SK-N-SH (cell line): Measurements from ENCODE around the gene TPO. TPM values are rescaled to one million over a fixed set of nuclear protein-coding genes. Genes with fewer than 3 reads are reported as not detected.
A peak's percentile ranks its signal among the peaks of the same experiment; 100 is the strongest.

Experiments used
- CTCF ChIA-PET: fragments of 300-600, 350-600 bp; formaldehyde crosslinking; extraction: SDS; loops from one replicate; lab custom pipeline; 2021; lab: Yijun Ruan, JAX
- POLR2A ChIA-PET: fragments of 350-600 bp; sonication (Branson Sonifier 250); formaldehyde crosslinking; extraction: SDS; loops from one replicate; lab custom pipeline; 2020; ENCODE audit warnings: antibody characterized with exemption, inconsistent platforms; lab: Yijun Ruan, JAX
- DNase-seq: peaks from one replicate; pipeline ENCODE4 v3.0.0; 2012
- H2AFZ ChIP-seq: fragments of 200-600 bp; sonication (generic); 2 replicates; pipeline ENCODE4 v1.8.1; 2016; ENCODE audit warnings: antibody characterized with exemption, mild to moderate bottlenecking, low read depth
- H3F3A ChIP-seq: fragments of 200-600 bp; sonication (generic); replicated peaks from 2 replicates; pipeline ENCODE3; 2016; ENCODE audit warnings: antibody characterized with exemption, mild to moderate bottlenecking; ENCODE audit not compliant: insufficient read depth
- H3K27ac ChIP-seq, 2 experiments: fragments of 200-500 bp in 1 of 2; fragments of 200-600 bp in 1 of 2; sonication (Bioruptor generic) in 1 of 2; sonication (generic), shearing (Covaris generic) in 1 of 2; 2 replicates each; pipeline versions ENCODE4 v1.5.1 to v1.6.1; 2014 to 2016; ENCODE audit warnings: low read depth in 2 of 2, inconsistent platforms in 1 of 2, low read length in 1 of 2, mild to moderate bottlenecking in 1 of 2, mixed read lengths in 1 of 2
- H3K27me3 ChIP-seq: fragments of 200-600 bp; sonication (generic), shearing (Covaris generic); 2 replicates; pipeline ENCODE4 v1.6.1; 2016; ENCODE audit warnings: mixed run types; ENCODE audit not compliant: insufficient read depth
- H3K36me3 ChIP-seq, 2 experiments: fragments of 200-500 bp in 1 of 2; fragments of 200-600 bp in 1 of 2; sonication (Bioruptor generic) in 1 of 2; sonication (generic) in 1 of 2; replicated peaks in 1 of 2; 2 replicates each; pipeline versions ENCODE3 to v1.5.1; 2014 to 2016; ENCODE audit warnings: low read length in 1 of 2, mild to moderate bottlenecking in 1 of 2; ENCODE audit not compliant: insufficient read depth in 2 of 2, control insufficient read depth in 1 of 2
- H3K4me1 ChIP-seq, 2 experiments: fragments of 200-500 bp in 1 of 2; fragments of 200-600 bp in 1 of 2; sonication (Bioruptor generic) in 1 of 2; sonication (generic), shearing (Covaris generic) in 1 of 2; 2 replicates each; pipeline versions ENCODE4 v1.5.1 to v1.6.1; 2014 to 2016; ENCODE audit warnings: low read depth in 1 of 2, low read length in 1 of 2, mixed run types in 1 of 2; ENCODE audit not compliant: insufficient read depth in 2 of 2, control insufficient read depth in 1 of 2
- H3K4me2 ChIP-seq: fragments of 200-600 bp; sonication (generic), shearing (Covaris generic); 2 replicates; pipeline ENCODE4 v1.6.1; 2017; ENCODE audit warnings: mixed run types
- H3K4me3 ChIP-seq, 2 experiments: fragments of 200-500 bp in 1 of 2; fragments of 200-600 bp in 1 of 2; sonication (Bioruptor generic) in 1 of 2; sonication (generic), shearing (Covaris generic) in 1 of 2; 2 replicates each; pipeline versions ENCODE4 v1.5.1 to v1.8.1; 2014 to 2016; ENCODE audit warnings: low read depth in 2 of 2, inconsistent platforms in 1 of 2, low read length in 1 of 2, mild to moderate bottlenecking in 1 of 2, mixed read lengths in 1 of 2, moderate library complexity in 1 of 2
- H3K79me2 ChIP-seq: fragments of 200-600 bp; sonication (generic); 2 replicates; pipeline ENCODE4 v1.8.1; 2017; ENCODE audit warnings: mild to moderate bottlenecking; ENCODE audit not compliant: insufficient read depth
- H3K9ac ChIP-seq: fragments of 200-600 bp; sonication (generic); 2 replicates; pipeline ENCODE4 v1.6.1; 2017; ENCODE audit warnings: mixed run types
- H3K9me2 ChIP-seq: fragments of 200-600 bp; sonication (generic); 2 replicates; pipeline ENCODE4 v1.6.1; 2017; ENCODE audit warnings: mixed run types
- H3K9me3 ChIP-seq: fragments of 200-600 bp; sonication (generic); 2 replicates; pipeline ENCODE4 v1.6.1; 2017; ENCODE audit warnings: mixed run types, mild to moderate bottlenecking, moderate library complexity
- H4K20me1 ChIP-seq: fragments of 200-600 bp; sonication (generic); 2 replicates; pipeline ENCODE4 v1.6.1; 2017; ENCODE audit warnings: mild to moderate bottlenecking, mixed run types; ENCODE audit not compliant: insufficient read depth
- EZH2phosphoT487 ChIP-seq: fragments of 200-600 bp; sonication (generic); IDR thresholded peaks from 2 replicates; pipeline ENCODE4 v1.6.1; 2017; ENCODE audit warnings: low read depth, mixed run types, mild to moderate bottlenecking, antibody characterized with exemption, moderate library complexity, borderline replicate concordance
- FOSL2 ChIP-seq: IDR thresholded peaks from 2 replicates; pipeline ENCODE4 v1.4.0; 2012; ENCODE audit warnings: low read depth, mild to moderate bottlenecking, moderate library complexity, borderline replicate concordance
- IRF3 ChIP-seq: fragments of 150-350 bp; IDR thresholded peaks from 2 replicates; pipeline ENCODE4 v1.6.1; 2016; ENCODE audit warnings: mild to moderate bottlenecking, low read depth, low read length
- MAX ChIP-seq: IDR thresholded peaks from 2 replicates; pipeline ENCODE4 v1.4.0; 2012; ENCODE audit warnings: low read depth
- PBX3 ChIP-seq: IDR thresholded peaks from 2 replicates; pipeline ENCODE4; 2012
- RCOR1 ChIP-seq: fragments of 150-350 bp; IDR thresholded peaks from 2 replicates; pipeline ENCODE4 v1.6.1; 2017; ENCODE audit warnings: antibody characterized with exemption, low read length
- RFX5 ChIP-seq: IDR thresholded peaks from 2 replicates; pipeline ENCODE4 v1.6.1; 2012; ENCODE audit warnings: mild to moderate bottlenecking, improper control_type of control experiment, low read length
- USF1 ChIP-seq: IDR thresholded peaks from 2 replicates; pipeline ENCODE4 v1.4.0; 2012; ENCODE audit warnings: low read depth, borderline replicate concordance
- ZBTB33 ChIP-seq: IDR thresholded peaks from 2 replicates; pipeline ENCODE4 v1.4.0; 2012; ENCODE audit warnings: low read depth, borderline replicate concordance
- WGBS: methylation state at CpG from one replicate; pipeline ENCODE4 v1.1.6; 2017; ENCODE audit warnings: low lambda C conversion rate; 5-methylcytosine and 5-hydroxymethylcytosine counted together
- polyA plus RNA-seq, 3 experiments: library from polyadenylated mRNA; depleted of rRNA; stranded (reverse); fragments of >200 nt; gene quantifications; 2 replicates each; pipeline ENCODE4 v1.2.3, GENCODE V29; 2012

Gene TPO
- polyA plus RNA-seq, 1 of the 3 experiments (the other 2 are of a cell fraction): not detected

- TF ChIP-seq ZBTB33 (no peak), RFX5 (no peak), USF1 (no peak), EZH2phosphoT487 (no peak), IRF3 (no peak), MAX (no peak)
- TF ChIP-seq, all 33 proteins: peak for 0
Measured at GRCh38 chr2:1556286-1556685, 143.0 kb downstream of the TPO start (continued).

GRCh38 chr2:1556776-1557466 is 143.7 kb downstream of the TPO start:
- Histone ChIP-seq H3K27ac (no peak overlapping the region; a peak in 1 of 4 replicates), H3K4me2 (0 out of 2 replicates have a peak overlapping the region, but pooled peaks have one; percentile 13), H3K4me1 (peaks cover 5 to 7% of the 10 kb centered on the region in 2 experiments; a peak in 1 of 4 replicates), H3F3A (no peaks in the 10 kb centered on the region), H3K36me3 (no peaks in the 10 kb centered on the region), H3K9ac (no peak overlapping the region), H3K27me3 (no peaks in the 10 kb centered on the region), H3K9me2 (no peaks in the 10 kb centered on the region), H3K79me2 (no peaks in the 10 kb centered on the region), H4K20me1 (no peaks in the 10 kb centered on the region), H3K4me3 (no peak overlapping the region), H2AFZ (no peak overlapping the region), H3K9me3 (no peaks in the 10 kb centered on the region)
- ChIA-PET POLR2A (no interaction called here), CTCF (interaction anchor here (1.0 to 3.2 kb wide), 3 partner anchors 11 to 213 kb away, joined by 3 to 13 read pairs (median 3); no protein-coding TSS in a partner anchor)
- 59% methylated on average over 12 of the region's 13 CpGs for WGBS
- peak; percentile 49 for TF ChIP-seq PBX3
- no peak for TF ChIP-seq RCOR1
- peak; percentile 34; the same call in 1 of the 2 replicates for TF ChIP-seq FOSL2
- DNase-seq: no peak
